ENCODE measurements around the gene EMILIN1.
"Not testable (repeated sequence)": the region's sequence is repeated elsewhere in the genome, so short reads cannot be mapped to it uniquely, and the experiment has no call there.

EMILIN1 gene

DNA sequence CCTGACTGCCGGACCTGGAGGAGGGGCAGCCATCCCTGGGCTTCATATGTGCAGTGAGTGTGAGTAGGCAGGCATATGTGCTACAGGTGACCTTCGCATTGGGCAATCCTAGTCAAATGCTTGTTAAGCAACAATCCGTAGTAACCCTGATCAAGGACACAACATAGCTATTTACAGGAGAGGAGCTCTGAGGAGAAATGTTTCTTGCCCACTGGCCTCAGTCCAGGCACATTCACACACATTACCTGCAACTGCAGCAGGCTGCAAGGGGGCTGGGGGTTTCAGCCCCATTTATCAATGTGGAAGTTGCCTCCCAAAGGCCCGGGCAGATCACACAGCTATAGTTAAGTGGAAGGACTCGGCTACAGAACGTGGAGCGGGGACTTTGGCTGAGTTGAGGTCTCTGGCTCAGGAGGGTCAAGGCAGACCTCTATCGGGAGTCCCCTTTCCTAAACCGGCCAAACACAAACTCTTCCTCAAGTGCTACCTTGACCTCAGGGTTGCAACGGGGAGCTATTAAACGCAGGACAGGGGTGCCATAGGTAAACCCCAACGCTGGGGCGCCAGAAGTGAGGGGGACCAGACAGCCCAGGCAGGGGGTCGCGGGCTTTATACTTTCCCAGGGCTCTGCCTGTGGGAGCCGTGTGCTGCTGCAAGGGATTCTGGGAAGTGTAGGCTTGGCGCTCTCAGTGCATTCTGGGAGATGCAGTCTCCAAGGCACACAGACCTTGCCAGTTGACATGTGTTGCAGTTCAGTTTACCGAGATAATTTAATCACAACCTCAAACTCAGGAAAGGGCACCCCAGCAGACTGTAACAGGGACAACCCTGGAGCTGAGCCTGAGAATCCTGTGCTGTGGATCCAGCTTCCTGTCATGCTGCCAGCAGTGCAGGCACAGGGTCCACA is 17.6 kb downstream of the EMILIN1 start:
- DNase-seq, result peak; percentile 49 to 51

DNA sequence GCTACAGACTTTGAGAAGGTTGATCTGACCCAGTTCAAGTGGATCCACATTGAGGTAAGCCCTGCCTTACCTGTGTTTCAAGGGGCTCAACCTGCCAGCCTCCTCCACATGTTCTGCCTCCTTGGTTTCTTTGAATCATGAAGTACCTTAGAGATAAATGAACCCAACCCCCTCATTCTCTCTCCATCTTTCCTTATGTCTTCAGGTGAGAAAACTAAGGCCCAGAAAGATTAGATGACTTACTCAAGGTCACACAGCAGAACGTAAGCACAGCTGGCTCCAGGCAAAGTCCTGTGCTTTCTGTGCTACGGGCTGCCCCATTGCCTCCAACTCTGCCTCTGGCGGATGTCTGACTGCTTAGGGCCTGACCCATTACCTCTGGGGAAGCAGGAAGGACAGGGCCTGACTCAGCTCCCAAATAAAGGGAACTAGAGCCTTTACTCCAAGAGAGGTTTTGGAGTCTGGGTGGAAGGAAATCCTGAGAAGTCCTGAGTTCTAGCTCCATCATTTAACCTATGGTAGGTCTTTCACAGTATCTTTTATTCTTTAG is 18.4 kb downstream of the EMILIN1 start:
- DNase-seq, result no peak

DNA sequence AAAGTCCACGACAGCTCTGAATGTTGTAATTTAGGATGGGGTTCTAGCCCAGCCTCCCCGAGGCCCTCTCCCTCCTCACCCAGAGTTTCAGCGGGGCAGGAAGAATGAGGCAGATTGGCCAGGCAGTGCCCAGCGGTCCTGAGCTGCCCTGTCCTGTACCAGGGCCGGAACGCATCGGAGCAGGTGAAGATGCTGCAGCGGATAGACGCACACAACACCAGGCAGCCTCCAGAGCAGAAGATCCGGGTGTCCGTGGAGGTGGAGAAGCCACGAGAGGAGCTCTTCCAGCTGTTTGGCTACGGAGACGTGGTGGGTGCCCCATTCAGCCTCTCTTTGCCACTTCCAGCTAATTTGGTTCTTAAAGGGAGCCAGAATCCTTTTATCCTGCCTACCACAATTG is 18.9 kb downstream of the EMILIN1 start:
- no peak for DNase-seq

DNA sequence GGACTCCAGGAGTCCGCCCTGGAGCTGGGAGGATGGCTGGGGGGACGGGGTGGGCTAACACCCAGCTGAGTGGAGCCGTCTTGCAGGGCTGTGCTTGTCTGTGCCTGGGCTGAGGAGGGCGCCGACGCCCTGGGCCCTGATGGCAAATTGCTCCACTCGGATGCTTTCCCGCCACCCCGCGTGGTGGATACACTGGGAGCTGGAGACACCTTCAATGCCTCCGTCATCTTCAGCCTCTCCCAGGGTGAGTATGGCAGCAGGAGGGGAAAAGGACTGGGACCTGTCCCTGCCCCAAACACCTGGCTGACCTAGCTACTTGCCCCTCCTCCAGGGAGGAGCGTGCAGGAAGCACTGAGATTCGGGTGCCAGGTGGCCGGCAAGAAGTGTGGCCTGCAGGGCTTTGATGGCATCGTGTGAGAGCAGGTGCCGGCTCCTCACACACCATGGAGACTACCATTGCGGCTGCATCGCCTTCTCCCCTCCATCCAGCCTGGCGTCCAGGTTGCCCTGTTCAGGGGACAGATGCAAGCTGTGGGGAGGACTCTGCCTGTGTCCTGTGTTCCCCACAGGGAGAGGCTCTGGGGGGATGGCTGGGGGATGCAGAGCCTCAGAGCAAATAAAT is 21.0 kb downstream of the EMILIN1 start:
- no peak for DNase-seq

DNA sequence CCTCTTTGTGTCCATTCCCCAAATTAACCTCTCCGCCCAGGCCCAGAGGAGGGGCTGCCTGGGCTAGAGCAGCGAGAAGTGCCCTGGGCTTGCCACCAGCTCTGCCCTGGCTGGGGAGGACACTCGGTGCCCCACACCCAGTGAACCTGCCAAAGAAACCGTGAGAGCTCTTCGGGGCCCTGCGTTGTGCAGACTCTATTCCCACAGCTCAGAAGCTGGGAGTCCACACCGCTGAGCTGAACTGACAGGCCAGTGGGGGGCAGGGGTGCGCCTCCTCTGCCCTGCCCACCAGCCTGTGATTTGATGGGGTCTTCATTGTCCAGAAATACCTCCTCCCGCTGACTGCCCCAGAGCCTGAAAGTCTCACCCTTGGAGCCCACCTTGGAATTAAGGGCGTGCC is 21.6 kb downstream of the EMILIN1 start:
- no peak for DNase-seq

DNA sequence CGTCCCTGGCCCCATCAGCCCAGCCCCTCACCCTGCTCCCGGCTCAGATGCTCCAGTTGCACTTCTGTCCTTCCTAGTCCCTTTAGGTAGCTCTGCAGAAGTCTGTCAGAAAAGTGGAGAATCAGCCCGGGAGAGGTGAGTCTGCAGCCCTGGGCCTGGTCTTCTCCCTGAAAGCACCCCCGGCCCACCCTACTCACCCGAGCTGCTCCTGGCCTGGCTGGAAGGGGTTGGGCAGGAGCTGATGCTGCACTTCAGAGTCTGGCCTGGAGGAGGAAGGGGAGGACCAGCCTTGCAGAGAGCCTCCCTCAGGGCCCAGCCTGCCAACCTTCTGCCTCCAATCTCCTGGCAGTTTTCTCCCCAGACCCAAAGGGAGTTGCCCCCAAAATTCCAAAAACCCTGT is 23.9 kb downstream of the EMILIN1 start:
- no peak for DNase-seq

DNA sequence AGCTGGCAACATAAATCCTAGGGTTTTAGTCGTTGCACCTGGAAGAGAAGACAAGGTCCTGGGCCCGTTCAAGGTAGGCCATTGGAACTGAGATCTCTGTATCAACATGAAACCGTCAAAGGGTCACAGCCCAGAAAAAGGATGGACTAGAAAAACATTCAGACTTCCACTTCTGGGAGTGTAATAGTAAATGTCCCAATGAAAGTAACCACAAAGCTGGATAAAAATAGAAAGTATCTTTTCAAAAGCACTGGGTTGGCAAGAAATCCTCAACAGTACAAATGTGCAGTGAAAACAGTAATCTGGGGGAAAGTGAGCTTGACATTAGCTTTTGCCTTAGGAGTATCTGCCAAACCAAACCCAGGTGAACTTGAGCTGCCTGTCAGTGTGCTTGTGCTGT is 27.6 kb downstream of the EMILIN1 start:
- no peak for DNase-seq

DNA sequence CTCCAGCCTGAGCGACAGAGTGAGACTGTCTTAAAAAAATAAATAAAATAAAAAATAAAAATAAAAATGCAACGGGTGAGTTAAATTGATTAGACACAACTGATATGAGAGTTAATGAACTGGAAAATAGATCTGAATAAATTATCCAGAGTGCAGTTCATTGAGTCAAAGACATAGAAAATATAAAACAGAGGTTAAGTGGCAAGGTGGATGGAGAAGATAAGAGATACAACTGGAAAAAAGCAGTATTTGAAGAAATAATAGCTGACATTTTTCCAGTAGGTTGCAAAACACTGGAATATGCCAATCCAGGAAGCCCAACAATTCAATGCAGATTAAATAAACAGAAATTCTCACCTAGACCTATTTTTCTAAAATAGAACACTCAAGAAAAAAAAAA is 29.8 kb downstream of the EMILIN1 start:
- DNase-seq, result no peak

DNA sequence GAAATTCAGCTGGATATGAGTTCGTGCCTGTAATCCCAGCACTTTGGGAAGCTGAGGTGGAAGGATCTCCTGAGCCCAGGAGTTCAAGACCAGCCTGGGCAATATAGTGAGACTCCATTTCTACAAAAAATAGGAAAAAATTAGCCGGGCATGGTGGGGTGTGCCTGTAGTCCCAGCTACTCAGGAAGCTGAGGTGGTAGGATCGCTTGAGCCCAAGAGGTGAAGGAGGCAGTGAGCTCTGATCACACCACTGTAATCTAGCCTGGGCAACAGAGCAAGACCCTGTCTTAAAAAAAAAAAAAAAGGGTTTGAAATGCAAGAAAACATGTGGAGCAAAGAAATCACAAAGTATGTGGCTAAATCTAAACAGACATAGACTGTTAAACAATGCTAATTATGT is 30.7 kb downstream of the EMILIN1 start:
- no peak for DNase-seq

DNA sequence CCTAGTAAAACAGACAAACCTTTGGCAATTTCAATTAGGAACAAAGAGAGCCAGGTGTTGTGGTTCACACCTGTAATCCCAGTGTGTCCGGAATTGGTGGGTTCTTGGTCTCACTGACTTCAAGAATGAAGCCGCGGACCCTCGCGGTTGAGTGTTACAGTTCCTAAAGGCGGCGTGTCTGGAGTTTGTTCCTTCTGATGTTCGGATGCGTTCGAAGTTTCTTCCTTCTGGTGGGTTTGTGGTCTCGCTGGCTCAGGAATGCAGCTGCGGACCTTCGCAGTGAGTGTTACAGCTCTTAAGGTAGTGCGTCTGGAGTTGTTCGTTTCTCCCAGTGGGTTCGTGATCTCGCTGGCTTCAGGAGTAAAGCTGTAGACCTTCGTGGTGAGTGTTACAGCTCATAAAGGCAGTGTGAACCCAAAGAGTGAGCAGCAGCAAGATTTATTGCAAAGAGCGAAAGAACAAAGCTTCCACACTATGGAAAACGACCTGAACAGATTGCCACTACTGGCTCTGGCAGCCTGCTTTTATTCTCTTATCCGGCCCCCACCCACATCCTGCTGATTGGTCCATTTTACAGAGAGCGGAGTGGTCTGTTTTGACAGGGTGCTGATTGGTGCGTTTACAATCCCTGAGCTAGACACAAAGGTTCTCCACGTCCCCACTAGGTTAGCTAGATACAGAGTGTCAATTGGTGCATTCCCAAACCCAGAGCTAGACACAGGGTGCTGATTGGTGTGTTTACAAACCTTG is 32.4 kb downstream of the EMILIN1 start:
- DNase-seq, result not testable (repeated sequence)

DNA sequence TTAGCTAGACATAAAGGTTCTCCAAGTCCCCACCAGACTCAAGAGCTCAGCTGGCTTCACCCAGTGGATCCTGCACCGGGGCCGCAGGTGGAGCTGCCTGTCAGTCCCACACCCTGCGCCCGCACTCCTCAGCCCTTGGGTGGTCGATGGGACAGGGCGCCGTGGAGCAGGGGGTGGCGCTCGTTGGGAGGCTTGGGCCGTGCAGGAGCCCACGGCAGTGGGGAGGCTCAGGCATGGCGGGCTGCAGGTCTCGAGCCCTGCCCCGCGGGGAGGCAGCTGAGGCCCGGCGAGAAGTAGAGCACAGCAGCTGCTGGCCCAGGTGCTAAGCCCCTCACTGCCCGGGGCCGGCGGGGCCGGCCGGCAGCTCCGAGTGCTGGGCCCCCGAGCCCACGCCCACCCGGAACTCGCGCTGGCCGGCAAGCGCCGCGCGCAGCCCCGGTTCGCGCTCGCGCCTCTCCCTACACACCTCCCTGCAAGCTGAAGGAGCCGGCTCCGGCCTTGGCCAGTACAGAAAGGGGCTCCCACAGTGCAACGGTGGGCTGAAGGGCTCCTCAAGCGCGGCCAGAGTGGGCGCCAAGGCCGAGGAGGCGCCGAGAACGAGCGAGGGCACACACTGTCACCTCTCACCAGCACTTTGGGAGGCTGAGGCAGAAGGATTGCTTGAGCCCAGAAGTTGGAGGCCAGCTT is 33.1 kb downstream of the EMILIN1 start:
- DNase-seq, result not testable (repeated sequence)

DNA sequence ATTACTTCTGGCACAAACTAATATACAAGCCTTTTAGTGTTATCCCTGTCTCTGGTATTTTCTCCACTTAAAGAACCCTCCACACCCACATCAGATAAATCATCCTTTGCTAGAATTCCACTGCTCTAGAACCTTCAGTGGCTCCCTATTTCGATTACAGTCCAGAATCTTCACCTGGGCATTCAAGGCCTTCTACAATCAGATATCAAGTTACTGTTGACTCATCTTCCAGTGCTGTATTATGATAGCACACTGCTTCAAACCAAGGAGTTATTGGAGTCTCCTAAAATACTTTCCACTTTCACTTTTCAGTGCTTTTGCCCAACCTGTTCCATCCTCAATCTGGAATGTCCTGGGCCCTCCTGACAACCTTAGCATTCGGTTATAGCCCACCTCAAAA is 37.1 kb downstream of the EMILIN1 start:
- no peak for DNase-seq

DNA sequence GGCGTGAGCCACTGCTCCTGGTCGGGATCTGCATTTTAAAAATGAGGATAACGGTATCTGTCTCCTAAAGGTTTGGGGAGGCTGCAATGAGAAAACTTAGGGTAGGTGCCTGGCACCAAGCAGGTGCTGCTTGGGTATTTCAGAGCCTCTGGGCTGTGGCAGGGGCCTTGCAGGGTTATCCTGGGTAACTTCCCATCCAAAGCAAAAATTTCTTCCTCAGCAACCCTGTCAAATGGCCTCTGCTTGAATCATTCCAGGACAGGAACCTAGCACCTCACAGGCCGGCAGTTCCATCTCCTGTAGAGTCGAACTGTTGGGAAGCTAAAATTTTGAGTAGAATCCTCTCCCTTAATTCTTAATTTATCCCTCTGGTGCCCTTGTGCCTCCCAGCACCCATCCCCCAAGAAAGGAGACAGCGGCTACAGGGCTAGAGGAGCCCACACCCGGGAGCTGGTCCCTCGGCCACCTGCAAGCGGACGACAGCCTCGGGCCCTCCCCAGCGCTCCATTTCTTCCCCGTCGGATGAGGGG is 39.6 kb downstream of the EMILIN1 start:
- no peak for DNase-seq

DNA sequence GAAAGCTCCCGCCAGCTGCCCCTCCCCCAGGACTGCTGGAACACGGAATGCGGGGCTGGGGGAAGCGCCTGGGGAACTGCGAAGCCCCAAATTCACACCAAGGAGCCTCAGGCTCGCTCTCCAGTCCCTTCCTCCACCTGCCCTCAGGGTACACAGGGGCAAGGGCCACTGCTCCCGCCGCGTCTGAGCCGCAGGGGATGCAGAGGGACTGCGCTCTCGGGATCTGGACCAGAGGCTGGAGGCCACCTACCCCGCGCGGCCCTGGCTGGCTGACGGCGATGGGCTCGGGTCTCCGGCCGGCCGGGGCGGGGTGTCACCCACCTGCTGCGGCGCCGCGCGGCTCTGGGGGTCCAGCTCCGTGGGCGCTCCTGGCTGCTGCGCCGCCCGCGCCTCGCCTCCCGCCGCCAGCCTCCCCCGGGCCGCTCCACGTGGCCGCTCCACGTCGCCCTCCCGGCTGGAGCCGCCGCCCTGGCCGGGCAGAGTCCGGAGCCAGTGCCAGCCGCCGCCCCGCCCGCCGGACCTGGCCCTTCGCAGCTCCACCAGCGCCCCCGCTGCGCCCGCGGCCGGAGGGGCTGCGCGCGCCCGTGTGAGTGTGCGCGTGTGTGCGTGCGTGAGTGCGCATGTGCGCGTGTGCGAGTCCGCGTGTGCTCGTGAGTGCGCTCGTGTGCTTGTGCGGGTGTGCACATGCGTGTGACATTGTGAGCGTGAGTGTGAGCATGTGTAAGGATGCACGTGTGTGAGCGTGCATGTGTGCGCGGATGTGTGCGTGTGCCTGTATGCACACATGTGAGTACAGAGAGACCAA is 40.3 kb downstream of the EMILIN1 start, which contains the start of gene CGREF1:
TSS of gene CGREF1 (minus strand) at position 604 of the 805 bp plus-strand sequence. CDS start 14,762 bp downstream, outside the sequence.
- DNase-seq, result peak in 1 of 2 donors; percentile 48

DNA sequence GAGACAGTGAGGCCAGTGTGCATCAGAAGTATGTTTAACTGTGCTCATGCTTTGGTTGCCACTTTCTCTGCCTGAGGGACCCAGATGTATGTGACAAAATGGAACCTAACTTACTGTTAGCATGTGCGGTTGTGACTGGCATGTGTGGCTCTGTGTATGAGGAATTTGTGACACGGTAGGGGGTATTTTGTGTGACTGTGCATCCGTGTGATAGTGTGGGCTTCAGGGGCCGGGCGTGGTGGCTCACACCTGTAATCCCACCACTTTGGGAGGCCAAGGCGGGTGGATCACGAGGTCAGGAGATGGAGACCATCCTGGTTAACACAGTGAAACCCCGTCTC is 40.9 kb downstream of the EMILIN1 start:
- DNase-seq, result not testable (repeated sequence)

DNA sequence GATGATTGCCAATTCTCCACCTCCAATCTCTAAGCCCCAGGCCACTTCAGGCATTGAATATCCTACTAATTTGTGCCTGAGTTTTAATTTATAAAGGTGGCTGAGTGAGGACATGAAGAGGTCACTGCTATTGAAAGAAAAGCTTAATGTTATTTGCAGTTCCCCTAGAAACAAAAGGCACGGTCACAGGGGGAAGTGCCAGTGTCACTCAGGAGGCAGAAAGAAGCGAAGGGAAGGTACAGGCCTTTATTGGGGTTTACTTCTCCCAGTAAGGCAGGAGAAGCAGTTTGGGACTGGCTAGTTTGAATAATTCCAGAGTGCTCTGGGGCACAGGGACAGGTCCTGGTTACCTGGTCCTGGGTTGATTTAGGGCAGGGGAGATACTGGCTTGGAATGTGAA is 43.5 kb downstream of the EMILIN1 start:
- no peak for DNase-seq

DNA sequence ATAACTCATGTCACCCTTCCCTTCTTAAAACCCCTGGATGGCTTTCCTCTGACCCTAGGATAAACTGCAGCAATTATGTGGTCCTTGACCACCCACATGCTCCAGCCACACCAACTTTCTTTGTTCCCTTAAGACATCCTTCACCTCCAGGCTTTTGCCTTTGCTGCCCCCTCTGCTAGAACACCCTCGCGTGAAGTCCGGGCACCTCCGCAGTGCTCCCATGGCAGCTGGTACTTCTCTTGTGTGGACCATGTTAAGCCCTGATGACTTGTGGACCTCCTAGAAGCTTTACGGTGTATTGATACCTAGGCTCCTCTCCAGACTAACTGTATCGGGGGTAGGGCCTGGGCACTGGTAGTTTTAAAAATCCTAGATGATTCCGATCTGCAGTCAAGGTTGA is 44.4 kb downstream of the EMILIN1 start:
- DNase-seq, result no peak

DNA sequence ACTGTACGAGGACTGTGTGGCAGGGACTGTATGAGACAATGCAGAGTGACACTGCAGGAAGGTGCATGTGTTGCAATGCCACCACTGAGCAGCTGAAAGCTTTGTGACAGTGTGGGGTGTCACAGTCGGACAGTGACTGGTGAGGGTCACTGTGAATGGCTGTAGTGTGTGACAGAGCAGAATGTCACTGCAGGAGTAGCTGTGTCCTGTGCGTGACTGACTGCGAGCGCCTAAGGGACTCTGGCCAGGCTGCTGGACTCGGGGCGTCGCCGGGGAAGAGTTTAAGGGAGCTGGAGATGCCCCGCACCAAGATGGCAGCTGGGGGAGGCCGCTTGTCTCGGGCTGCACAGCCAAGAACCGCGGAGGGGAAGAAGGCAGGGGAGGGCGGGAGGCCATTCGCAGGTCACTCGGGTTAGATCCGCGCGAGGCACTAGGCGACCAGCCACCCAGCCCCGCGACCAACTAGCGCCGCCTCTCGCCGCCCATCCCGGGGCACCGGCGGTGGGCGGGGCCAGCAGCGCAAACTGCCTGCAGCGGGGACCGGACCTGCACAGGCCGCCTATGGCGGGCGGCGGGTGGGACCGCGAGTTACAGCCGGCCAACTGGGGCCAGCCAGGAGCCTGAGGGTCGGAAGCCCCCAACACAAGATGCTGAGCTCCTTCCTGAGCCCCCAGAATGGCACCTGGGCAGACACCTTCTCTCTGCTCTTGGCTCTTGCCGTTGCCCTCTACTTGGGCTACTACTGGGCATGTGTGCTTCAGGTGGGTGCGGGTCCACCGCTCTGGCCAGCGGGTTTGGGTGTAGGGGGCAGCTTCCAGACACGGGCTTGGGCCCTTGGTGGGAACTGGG is 45.1 kb downstream of the EMILIN1 start, which contains the start of gene ABHD1:
TSS of gene ABHD1 (plus strand) at position 514 of the 849 bp plus-strand sequence. CDS start at position 648, 134 bp downstream.
- DNase-seq, result peak; percentile 68 to 73

DNA sequence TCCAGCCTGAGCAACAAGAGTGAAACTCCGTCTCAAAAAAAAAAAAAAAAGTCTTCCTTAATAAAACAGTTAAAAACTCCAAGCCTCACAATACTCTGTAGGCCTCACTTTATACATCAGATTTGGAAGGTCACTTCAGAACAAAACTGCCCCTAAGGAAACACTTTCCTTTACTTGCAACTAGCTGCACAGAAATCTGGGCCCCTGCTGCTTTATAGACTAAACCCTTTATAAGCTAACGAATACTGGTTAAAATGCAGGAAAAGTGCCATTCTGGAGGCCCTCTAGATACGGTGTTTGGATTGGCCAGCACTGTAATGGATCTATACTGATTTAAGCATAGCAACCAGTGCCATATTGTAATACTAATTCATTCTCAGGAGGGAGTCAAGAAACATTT is 46.7 kb downstream of the EMILIN1 start:
- DNase-seq, result no peak

DNA sequence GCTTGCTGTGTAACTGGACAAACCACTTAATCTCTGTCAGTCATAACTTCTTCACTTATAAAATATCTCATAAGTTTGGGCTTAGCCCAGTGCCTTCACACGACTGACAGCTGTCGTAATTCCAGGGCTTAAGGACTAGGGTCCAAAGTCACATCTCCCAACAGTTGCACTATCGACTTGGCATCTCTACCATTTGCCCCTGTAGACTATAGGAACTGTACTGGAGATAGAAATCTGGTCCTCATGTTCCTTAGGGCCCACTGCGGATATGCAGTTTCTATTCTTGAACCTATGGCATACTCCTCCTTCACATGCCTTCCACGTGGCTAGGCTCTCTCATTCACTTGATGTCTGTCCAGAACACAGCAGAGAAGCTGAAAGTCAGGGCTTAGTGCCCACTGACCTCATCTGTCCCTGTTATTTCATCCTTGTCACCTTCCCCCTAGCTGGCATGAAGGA is 47.9 kb downstream of the EMILIN1 start:
- DNase-seq, result no peak
